HUES64 (cell line): ENCODE measurements around the gene IDH3G.

Source experiments
- H3K27ac ChIP-seq: 2 replicates; pipeline ENCODE4 v1.7.0; 2013; ENCODE audit warnings: low read depth, low read length, inconsistent platforms
- H3K27me3 ChIP-seq: 2 replicates; pipeline ENCODE4 v1.6.1; 2013; ENCODE audit warnings: mild to moderate bottlenecking, low read length; ENCODE audit not compliant: insufficient read depth
- H3K36me3 ChIP-seq: 2 replicates; pipeline ENCODE4 v1.6.1; 2013; ENCODE audit warnings: mild to moderate bottlenecking, low read length; ENCODE audit not compliant: insufficient read depth
- H3K4me1 ChIP-seq: 2 replicates; pipeline ENCODE4 v1.6.1; 2013; ENCODE audit warnings: mild to moderate bottlenecking, low read length, moderate library complexity; ENCODE audit not compliant: insufficient read depth
- H3K4me3 ChIP-seq: 2 replicates; pipeline ENCODE4 v1.5.1; 2013; ENCODE audit warnings: mild to moderate bottlenecking, low read length, moderate library complexity
- H3K9ac ChIP-seq: 2 replicates; pipeline ENCODE4 v1.6.1; 2013; ENCODE audit warnings: mild to moderate bottlenecking, low read depth, low read length
- H3K9me3 ChIP-seq: 2 replicates; pipeline ENCODE4 v1.6.1; 2013; ENCODE audit warnings: low read depth, low read length; ENCODE audit not compliant: insufficient read depth
- WGBS: fragments of 150-250, 120-280 bp; methylation state at CpG from one replicate; pipeline ENCODE4 v1.1.7; 2013; ENCODE audit warnings: missing lambda C conversion rate; 5-methylcytosine and 5-hydroxymethylcytosine counted together

The IDH3G gene

DNA sequence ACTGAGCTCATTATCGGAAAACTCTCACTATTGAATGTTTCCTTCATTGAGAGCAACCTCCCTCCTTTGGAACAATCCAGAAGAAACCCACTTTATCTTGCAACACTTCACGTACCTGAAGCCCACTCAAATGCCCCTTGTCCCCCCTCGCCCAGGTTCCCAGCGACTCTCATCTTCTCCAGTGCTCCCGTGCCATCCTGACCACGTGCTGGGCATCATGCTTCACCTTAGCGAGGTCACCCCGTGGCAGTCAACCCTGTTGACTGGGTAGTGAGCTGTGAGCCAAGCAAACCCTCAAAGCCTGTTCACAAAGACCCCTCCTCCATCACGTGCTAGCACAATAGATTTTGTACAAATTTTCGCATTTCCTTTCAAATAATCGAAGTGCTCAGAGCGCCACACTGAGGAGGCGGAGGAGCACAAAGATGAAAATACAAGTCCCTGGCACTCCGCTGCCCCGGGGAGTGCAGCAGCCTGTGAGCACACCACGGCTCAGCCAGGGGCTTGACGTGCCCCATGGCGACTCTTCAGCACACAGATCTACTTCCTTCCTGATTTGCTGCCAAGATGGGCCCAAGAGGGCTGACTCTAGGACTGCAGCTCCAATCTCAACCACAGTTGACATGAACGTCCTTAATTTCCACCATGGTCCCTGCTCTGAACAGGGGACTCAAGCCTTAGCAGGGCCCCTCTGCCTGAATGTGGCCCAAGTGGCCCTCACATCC lies 20.6 kb upstream of the IDH3G start:
- H3K27ac ChIP-seq, result no peak overlapping the region
- H3K4me1 ChIP-seq, result peaks cover 2% of the 10 kb centered on the region; the same call in 1 of the 2 replicates
- no peak overlapping the region for H3K9ac ChIP-seq
- 91% methylated on average over 19 of the region's 19 CpGs for WGBS
- H3K9me3 ChIP-seq, result no peaks in the 10 kb centered on the region
- H3K27me3 ChIP-seq, result no peaks in the 10 kb centered on the region
- H3K36me3 ChIP-seq, result no peaks in the 10 kb centered on the region
- H3K4me3 ChIP-seq, result no peak overlapping the region

DNA sequence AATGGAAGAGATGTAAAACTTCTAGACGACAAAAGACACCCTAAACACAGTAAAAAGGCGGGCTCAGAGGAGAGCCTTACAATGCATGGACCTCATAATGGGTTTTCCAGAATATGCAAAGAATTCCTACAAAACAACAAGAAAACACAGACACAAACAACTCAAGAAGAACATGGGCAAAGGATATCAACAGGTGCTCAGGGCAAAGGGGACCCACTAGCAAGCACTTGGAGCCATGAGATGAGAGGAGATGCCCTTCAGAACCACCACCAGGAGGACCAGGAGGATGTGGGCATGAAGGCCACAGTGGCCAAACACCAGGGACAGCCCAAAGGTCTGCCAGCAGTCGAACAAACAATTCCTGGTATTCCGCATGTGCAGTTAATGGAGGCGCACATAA lies 19.0 kb upstream of the IDH3G start:
- no peaks in the 10 kb centered on the region for H3K27me3 ChIP-seq
- 93% methylated on average over 5 of the region's 5 CpGs for WGBS

GRCh38 chrX:153812220-153812619 lies 18.0 kb upstream of the IDH3G start:
- Histone ChIP-seq H3K27ac (no peak overlapping the region), H3K9me3 (no peaks in the 10 kb centered on the region), H3K36me3 (no peaks in the 10 kb centered on the region), H3K9ac (no peak overlapping the region), H3K27me3 (no peaks in the 10 kb centered on the region), H3K4me3 (no peak overlapping the region), H3K4me1 (peaks cover 2% of the 10 kb centered on the region; the same call in 1 of the 2 replicates)
- WGBS, result 55% methylated on average over 14 of the region's 14 CpGs

More for the DNA sequence above, 19.0 kb upstream of the IDH3G start:
- H3K9ac ChIP-seq, result no peak overlapping the region
- no peaks in the 10 kb centered on the region for H3K36me3 ChIP-seq
- H3K4me3 ChIP-seq, result no peak overlapping the region
- H3K27ac ChIP-seq, result no peak overlapping the region
- H3K9me3 ChIP-seq, result no peaks in the 10 kb centered on the region
- H3K4me1 ChIP-seq, result peaks cover 2% of the 10 kb centered on the region; the same call in 1 of the 2 replicates

DNA sequence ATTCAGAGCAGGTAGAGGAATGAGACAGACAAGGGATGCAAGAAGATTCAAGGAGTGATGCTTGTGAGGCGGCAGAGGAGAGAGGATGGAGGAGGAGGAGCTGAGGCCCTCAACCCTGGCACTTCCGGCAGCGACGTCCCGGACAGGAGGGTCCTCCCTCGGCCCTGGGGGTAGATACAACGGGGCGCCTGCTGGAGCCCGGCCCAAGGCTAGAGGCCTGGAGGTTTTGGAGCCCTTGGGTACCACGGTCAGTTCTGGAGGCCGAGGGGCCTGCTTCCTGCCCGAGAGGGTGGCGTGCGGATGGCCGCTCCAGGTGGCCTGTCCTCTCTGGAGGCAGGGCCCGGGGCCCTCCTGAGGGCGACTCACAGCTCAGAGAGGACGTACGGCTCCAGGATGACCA lies 13.8 kb upstream of the IDH3G start:
- H3K9me3 ChIP-seq, result no peaks in the 10 kb centered on the region
- peaks cover 2% of the 10 kb centered on the region; the same call in 1 of the 2 replicates for H3K4me1 ChIP-seq
- 94% methylated on average over 19 of the region's 19 CpGs for WGBS
- H3K9ac ChIP-seq, result no peak overlapping the region
- no peaks in the 10 kb centered on the region for H3K27me3 ChIP-seq
- H3K27ac ChIP-seq, result no peak overlapping the region
- H3K4me3 ChIP-seq, result no peak overlapping the region
- 0 out of 2 replicates have a peak, but pooled peaks cover 4% of the 10 kb centered on the region for H3K36me3 ChIP-seq

- H3K4me1 ChIP-seq, result no peaks in the 10 kb centered on the region; the same call in 1 of the 2 replicates
- no peak overlapping the region for H3K27ac ChIP-seq
- H3K36me3 ChIP-seq, result 0 out of 2 replicates have a peak, but pooled peaks cover 7% of the 10 kb centered on the region
- H3K27me3 ChIP-seq, result no peaks in the 10 kb centered on the region
- no peak overlapping the region for H3K9ac ChIP-seq
- H3K9me3 ChIP-seq, result no peaks in the 10 kb centered on the region
- 95% methylated on average over 24 of the region's 28 CpGs for WGBS
- H3K4me3 ChIP-seq, result no peak overlapping the region
Observed at GRCh38 chrX:153806999-153807575, 12.9 kb upstream of the IDH3G start.

DNA sequence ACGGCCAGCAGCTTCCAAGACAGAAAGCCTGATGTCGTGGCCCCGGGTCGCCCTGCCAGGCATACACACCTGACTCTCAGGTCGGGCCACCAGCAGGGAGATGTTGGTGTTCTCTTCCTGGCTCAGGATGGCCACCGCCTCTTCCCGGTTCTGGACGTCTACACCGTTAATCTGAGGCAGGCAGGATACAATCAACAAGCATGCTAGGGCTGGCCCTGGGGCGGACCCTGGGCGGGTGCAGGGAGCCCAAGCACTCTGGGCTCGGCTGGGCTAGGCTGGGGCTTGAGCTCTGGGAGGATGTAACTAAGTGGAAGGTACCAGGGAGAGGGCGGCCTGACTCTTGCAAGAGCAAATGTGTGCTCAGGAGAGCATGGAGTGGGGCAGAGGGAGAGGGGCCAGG lies 11.3 kb upstream of the IDH3G start:
- 92% methylated on average over 13 of the region's 13 CpGs for WGBS
- no peak overlapping the region for H3K27ac ChIP-seq

DNA sequence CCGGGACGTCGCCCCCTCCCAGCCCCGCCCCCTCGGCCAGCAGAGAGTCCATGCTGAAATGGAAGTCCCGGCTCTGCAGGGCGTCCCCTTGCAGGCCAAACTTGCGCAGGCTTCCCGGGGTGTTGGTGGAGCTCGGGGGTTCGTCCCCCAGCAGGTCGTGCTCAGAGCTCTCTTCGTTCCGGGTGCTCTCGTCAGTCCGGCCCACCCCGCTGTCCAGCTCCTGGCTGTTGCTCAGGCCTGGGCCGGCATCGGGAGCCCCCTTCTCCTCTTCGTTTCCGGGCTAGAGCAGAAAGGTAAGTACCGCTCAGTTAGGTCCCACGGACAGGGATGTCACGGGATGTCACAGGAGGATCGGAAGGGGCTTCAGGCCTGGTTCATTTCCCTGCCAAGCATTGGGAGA lies 10.4 kb upstream of the IDH3G start:
- Histone ChIP-seq H3K27ac (no peak overlapping the region), H3K4me3 (no peak overlapping the region), H3K27me3 (no peaks in the 10 kb centered on the region), H3K36me3 (0 out of 2 replicates have a peak, but pooled peaks cover 7% of the 10 kb centered on the region), H3K9ac (no peak overlapping the region), H3K9me3 (no peaks in the 10 kb centered on the region), H3K4me1 (no peaks in the 10 kb centered on the region)
- WGBS, result 94% methylated on average over 25 of the region's 25 CpGs

More for the DNA sequence above, 11.3 kb upstream of the IDH3G start:
- 0 out of 2 replicates have a peak, but pooled peaks cover 7% of the 10 kb centered on the region for H3K36me3 ChIP-seq
- H3K4me3 ChIP-seq, result no peak overlapping the region
- no peaks in the 10 kb centered on the region for H3K9me3 ChIP-seq
- no peaks in the 10 kb centered on the region for H3K27me3 ChIP-seq
- H3K9ac ChIP-seq, result no peak overlapping the region
- no peaks in the 10 kb centered on the region for H3K4me1 ChIP-seq

DNA sequence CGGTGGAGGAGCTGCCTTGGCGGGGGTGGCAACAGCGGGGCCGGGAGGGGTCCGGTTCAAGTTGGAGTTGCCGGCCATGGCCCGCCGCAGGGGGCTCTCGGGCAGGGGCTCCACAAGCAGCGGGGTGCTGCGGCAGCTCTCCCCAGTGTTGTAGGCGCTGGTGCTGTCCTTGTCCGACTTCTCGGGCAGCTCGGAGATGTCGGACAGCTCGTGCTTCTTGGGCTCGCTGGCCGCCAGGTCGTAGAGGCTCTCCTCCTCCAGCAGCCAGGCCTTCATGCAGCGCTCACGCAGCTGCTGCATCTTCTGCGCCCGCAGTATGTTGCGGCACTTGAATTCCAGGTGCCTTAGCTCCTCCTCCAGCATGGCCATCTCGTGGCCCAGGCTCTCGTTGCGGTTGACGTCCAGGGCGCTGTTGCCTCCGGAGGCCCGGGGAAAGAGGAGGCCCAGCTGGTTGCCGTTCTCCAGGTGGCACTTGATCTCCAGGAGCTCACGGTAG lies 10.0 kb upstream of the IDH3G start:
- H3K4me3 ChIP-seq, result no peak overlapping the region
- no peaks in the 10 kb centered on the region for H3K27me3 ChIP-seq
- H3K27ac ChIP-seq, result no peak overlapping the region
- H3K36me3 ChIP-seq, result 0 out of 2 replicates have a peak, but pooled peaks cover 8% of the 10 kb centered on the region
- no peaks in the 10 kb centered on the region for H3K9me3 ChIP-seq
- 95% methylated on average over 34 of the region's 34 CpGs for WGBS
- H3K9ac ChIP-seq, result no peak overlapping the region
- no peaks in the 10 kb centered on the region for H3K4me1 ChIP-seq

DNA sequence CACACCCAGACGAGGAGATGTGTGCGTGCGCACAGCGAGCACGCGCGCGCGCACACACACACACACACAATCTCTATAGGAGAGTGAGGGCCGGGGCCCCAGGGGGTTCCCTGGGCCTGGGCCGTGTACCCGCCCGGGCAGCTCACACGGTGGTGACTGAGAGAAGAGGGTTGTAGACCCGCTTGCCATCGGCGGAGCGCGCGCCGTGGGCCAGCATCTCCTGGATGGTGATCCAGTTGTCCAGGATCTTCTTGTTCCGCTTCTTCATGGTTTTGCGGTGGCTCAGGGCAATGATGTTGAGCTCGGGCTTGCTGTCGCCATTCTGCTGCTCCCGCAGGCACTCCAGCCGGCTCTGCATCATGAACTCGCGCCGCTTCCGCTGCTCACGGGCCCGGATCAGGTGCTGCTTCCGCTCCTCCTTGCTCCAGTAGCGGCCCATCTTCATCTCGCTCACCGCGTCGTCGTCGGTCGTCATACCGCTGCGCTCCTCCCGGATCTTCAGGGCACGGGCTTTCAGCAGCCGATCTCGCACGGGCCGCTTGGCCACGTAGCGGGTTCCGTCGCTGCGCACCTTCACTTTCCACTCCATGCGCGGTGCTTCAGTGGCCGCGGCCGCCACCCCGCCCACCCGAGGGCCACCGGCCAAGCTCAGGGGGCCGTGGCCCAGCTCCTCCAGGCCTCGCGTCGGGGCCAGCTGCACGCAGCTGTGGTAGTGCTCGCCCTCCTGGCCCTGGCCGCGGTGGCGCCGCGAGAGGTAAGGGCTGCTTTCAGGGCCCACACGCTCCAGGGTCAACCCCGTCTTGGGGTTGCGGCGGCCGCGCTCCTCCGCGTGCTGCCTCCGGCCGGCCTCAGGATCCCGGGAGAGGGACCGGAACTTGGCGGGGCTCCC lies 9.3 kb upstream of the IDH3G start:
- no peaks in the 10 kb centered on the region for H3K27me3 ChIP-seq
- 96% methylated on average over 86 of the region's 87 CpGs for WGBS
- H3K27ac ChIP-seq, result no peak overlapping the region
- no peaks in the 10 kb centered on the region for H3K4me1 ChIP-seq
- no peaks in the 10 kb centered on the region for H3K9me3 ChIP-seq
- no peak overlapping the region for H3K9ac ChIP-seq
- no peak overlapping the region for H3K4me3 ChIP-seq
- peaks cover 15% of the 10 kb centered on the region; the same call in 1 of the 2 replicates for H3K36me3 ChIP-seq

DNA sequence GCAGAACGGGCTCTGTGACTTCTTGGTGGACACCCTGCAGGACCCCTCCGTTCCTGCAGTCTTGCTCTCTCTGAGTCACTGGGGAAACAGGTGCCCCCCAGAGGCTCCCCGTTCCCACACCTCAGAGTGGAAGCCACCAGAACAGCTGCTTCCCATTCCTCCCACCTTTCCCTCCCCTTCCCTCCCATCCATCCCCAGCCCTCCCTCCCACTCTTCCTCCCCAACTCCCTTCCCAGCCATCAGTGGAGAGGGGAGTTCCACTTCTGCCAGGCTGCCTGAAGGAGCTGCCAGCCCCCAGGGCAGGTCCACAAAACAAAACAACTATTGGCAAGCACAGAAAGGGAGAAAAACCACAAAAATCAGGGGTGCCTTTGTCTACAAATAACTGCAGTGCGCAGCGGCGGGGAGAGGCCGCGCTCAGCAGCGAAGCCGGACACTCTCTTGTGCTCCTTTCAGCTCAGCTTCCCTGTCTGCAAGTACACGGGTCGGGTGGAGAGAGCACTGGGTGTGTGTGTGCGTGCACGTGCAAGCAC lies 8.4 kb upstream of the IDH3G start:
- WGBS, result 93% methylated on average over 14 of the region's 14 CpGs
- H3K9me3 ChIP-seq, result no peaks in the 10 kb centered on the region

More for the DNA sequence above, 8.4 kb upstream of the IDH3G start:
- H3K4me1 ChIP-seq, result no peaks in the 10 kb centered on the region
- no peak overlapping the region for H3K27ac ChIP-seq
- no peaks in the 10 kb centered on the region for H3K27me3 ChIP-seq
- H3K36me3 ChIP-seq, result peaks cover 22% of the 10 kb centered on the region
- no peak overlapping the region for H3K9ac ChIP-seq
- no peak overlapping the region for H3K4me3 ChIP-seq
